Uterus (tissue), 2 donors: ENCODE results near the gene SV2C.

Source experiments
- POLR2A ChIP-seq, 2 donors: fragments of 450-650 bp; IDR thresholded peaks; one replicate each; pipeline ENCODE4 v1.6.1; 2016; ENCODE audit warnings: antibody characterized with exemption in 2 of 2, mild to moderate bottlenecking in 1 of 2, moderate library complexity in 1 of 2
- TF ChIP-seq, protein P1 (sequence below), 4 experiments: fragments of 200-600 bp in 2 of 4; fragments of 450-650 bp in 2 of 4; sonication (generic) in 2 of 4; IDR thresholded peaks; one replicate each; pipeline ENCODE4 v1.5.1; 2016 to 2019; ENCODE audit warnings: antibody characterized with exemption in 4 of 4, mild to moderate bottlenecking in 2 of 4, moderate library complexity in 1 of 4

DNA sequence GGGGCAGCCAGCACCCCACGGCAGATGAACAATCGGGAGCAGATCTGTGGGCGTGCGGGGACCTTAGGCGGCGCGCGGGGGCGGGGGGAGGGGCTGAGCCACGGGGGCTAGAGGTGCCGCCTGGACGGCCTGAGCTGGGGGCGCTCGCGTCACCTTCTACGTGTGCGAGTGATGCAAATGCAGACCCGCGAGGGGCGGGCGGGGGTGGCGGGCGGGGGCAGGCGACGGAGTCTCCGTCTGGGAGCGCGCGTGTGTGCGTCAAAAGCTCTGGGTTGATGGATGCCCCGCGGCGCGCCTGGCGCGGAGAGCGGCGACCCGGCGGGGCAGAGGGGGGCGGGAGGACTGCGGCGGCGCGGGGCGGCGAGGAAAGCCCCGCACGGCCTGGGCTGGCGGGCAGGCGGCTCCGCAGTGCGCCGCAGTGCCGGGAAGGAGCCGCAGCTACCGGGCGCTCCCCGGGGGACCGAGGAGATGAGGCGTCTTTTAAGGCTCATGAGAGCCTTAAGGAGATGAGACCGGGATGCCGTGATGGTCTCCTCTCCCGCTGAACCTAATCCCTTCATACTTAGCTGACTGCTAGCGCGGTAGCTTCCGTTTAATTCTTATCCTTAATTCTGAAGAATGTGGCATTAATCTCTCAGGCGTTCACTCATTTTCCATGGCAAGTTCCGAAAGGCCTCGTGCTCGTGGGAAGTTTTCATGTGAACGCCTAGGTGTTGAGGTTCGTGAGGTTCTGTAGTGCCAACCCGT lies 1.5 kb downstream of the SV2C start:
- TF ChIP-seq, protein P1, sequence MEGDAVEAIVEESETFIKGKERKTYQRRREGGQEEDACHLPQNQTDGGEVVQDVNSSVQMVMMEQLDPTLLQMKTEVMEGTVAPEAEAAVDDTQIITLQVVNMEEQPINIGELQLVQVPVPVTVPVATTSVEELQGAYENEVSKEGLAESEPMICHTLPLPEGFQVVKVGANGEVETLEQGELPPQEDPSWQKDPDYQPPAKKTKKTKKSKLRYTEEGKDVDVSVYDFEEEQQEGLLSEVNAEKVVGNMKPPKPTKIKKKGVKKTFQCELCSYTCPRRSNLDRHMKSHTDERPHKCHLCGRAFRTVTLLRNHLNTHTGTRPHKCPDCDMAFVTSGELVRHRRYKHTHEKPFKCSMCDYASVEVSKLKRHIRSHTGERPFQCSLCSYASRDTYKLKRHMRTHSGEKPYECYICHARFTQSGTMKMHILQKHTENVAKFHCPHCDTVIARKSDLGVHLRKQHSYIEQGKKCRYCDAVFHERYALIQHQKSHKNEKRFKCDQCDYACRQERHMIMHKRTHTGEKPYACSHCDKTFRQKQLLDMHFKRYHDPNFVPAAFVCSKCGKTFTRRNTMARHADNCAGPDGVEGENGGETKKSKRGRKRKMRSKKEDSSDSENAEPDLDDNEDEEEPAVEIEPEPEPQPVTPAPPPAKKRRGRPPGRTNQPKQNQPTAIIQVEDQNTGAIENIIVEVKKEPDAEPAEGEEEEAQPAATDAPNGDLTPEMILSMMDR (IDR thresholded peaks at IDR 0.05) = no peak
- no peak for TF ChIP-seq POLR2A (IDR thresholded peaks at IDR 0.05)
